Airway epithelial cell (primary cell): ENCODE measurements around the gene AK2. TPM values are rescaled to one million over a fixed set of nuclear protein-coding genes. Genes with fewer than 3 reads are reported as not detected.

Source experiments
- total RNA-seq: library from RNA; depleted of rRNA; stranded (reverse); fragments of >200 nt; gene quantifications from 2 replicates; pipeline ENCODE4 v1.2.3, GENCODE V29; 2015

Gene AK2
- 207 and 278 TPM in 2 replicates for total RNA-seq

GRCh38 chr1:33036526-33037503, at the start of gene AK2:
Gene AK2, minus strand, starts transcription at chr1:33036883. Its CDS starts 55 bp downstream, at chr1:33036828.

GRCh38 chr1:33080885-33081553, 44.3 kb upstream of the AK2 start, which contains the start of gene AZIN2:
Gene AZIN2, plus strand, starts transcription at chr1:33081153. Its CDS starts 1,097 bp downstream, at chr1:33082250.

GRCh38 chr1:32964461-32965250, 72.0 kb downstream of the AK2 start, which contains the start of gene RNF19B:
Gene RNF19B, minus strand, starts transcription at chr1:32964809. Its CDS starts 124 bp downstream, at chr1:32964685.

Other genes with a start within 250 kb of the AK2 start
- gene YARS1, start 219.5 kb downstream of the AK2 start, total RNA-seq, result 66.5 and 101 TPM in 2 replicates
- 9.7 and 14.5 TPM in 2 replicates for gene S100PBP, start 219.2 kb downstream of the AK2 start, total RNA-seq
- not detected in 2 replicates for gene FNDC5, start 166.0 kb downstream of the AK2 start, total RNA-seq
- not detected in 2 replicates for gene HPCA, start 150.4 kb downstream of the AK2 start, total RNA-seq
- gene TMEM54, start 135.5 kb downstream of the AK2 start, total RNA-seq, result 308 and 320 TPM in 2 replicates
- 21.4 and 25.7 TPM in 2 replicates for gene RNF19B, start 72.1 kb downstream of the AK2 start, total RNA-seq
- gene AZIN2, start 44.3 kb upstream of the AK2 start, total RNA-seq, result 2.8 and 3.1 TPM in 2 replicates
- gene TRIM62, start 145.2 kb upstream of the AK2 start, total RNA-seq, result 5.1 and 7.3 TPM in 2 replicates
- 8.5 and 8.7 TPM in 2 replicates for gene ZNF362, start 219.6 kb upstream of the AK2 start, total RNA-seq